AG04450 (cell line): ENCODE data around the gene ATP6V1D. TPM values are rescaled to one million over a fixed set of nuclear protein-coding genes. Genes with fewer than 3 reads are reported as not detected.
"Not testable (repeated sequence)": the region's sequence is repeated elsewhere in the genome, so short reads cannot be mapped to it uniquely, and the experiment has no call there.

Source experiments
- CTCF ChIA-PET: fragments of 300-600, 350-600 bp; formaldehyde crosslinking; extraction: SDS; loops from one replicate; lab custom pipeline; 2022; ENCODE audit warnings: antibody characterized with exemption, inconsistent platforms; lab: Charles Lee
- POLR2A ChIA-PET: fragments of 350-600 bp; formaldehyde crosslinking; extraction: SDS; loops from one replicate; lab custom pipeline; 2021; ENCODE audit warnings: antibody characterized with exemption, inconsistent platforms; lab: Yijun Ruan, JAX
- DNase-seq: peaks from one replicate; pipeline ENCODE4 v3.0.0-alpha.2; 2011; ENCODE audit warnings: low read depth, low spot score
- H3K27ac ChIP-seq: one replicate; pipeline ENCODE4 v1.5.1; 2012; ENCODE audit warnings: low read depth, low read length, control low read depth
- H3K27me3 ChIP-seq: one replicate; pipeline ENCODE4 v1.6.0; 2012; ENCODE audit warnings: low read length; ENCODE audit not compliant: control insufficient read depth, insufficient read depth
- H3K4me3 ChIP-seq: 2 replicates; pipeline ENCODE4 v1.5.1; 2011; ENCODE audit warnings: mild to moderate bottlenecking, low read depth, low read length, control low read depth
- H3K9me3 ChIP-seq: 2 replicates; pipeline ENCODE4 v1.5.1; 2012; ENCODE audit warnings: low read length; ENCODE audit not compliant: control insufficient read depth, insufficient read depth
- polyA plus RNA-seq: library from polyadenylated mRNA; depleted of rRNA; stranded (reverse); fragments of >200 nt; gene quantifications from 2 replicates; pipeline ENCODE4 v1.2.3, GENCODE V29; 2011
- TF ChIP-seq, protein P1 (sequence below): IDR thresholded peaks from 2 replicates; pipeline ENCODE4 v1.5.1; 2011; ENCODE audit warnings: low read depth, low read length, control low read depth, inconsistent platforms

The ATP6V1D gene
- polyA plus RNA-seq, 1 experiment: 107 TPM

DNA sequence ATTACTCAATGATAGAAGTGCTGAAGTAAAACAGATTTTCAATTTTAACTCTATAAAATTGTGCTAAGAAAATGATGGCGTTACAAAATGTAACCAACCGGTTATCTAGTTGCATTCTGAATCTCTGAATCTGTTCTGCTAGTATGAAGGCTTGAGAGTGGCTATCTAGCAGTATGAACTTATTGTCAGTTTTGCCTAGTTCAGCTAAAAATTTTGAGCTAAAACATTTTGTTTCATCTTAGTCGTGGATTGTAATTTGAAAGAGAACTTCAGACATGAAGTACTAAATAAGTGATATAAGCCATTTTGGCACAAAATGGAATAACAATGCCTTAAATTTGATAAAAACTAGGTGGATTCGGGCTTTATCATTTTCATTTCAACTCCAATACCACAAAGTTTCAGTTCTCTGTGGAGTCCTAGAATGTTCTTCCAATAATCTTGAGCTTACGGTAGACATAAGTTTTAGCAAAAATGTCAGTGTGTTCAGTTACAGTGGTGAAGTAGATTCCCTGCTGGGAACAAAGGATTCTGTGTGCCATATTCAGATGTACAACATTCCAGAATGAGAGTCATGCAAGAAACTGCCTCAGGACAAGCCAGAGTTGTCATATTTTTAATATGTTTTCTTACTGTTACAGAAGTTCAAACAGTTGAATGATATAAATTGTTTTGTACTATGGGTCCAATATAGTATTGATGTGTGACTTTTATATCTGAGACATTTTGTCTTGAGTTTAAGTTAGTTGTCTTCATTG, 28.1 kb downstream of the ATP6V1D start:
- Histone ChIP-seq H3K4me3 (no peak overlapping the region), H3K27me3 (no peaks in the 10 kb centered on the region), H3K9me3 (no peaks in the 10 kb centered on the region), H3K27ac (no peak overlapping the region)
- TF ChIP-seq, protein P1, sequence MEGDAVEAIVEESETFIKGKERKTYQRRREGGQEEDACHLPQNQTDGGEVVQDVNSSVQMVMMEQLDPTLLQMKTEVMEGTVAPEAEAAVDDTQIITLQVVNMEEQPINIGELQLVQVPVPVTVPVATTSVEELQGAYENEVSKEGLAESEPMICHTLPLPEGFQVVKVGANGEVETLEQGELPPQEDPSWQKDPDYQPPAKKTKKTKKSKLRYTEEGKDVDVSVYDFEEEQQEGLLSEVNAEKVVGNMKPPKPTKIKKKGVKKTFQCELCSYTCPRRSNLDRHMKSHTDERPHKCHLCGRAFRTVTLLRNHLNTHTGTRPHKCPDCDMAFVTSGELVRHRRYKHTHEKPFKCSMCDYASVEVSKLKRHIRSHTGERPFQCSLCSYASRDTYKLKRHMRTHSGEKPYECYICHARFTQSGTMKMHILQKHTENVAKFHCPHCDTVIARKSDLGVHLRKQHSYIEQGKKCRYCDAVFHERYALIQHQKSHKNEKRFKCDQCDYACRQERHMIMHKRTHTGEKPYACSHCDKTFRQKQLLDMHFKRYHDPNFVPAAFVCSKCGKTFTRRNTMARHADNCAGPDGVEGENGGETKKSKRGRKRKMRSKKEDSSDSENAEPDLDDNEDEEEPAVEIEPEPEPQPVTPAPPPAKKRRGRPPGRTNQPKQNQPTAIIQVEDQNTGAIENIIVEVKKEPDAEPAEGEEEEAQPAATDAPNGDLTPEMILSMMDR: no peak
- ChIA-PET POLR2A (interaction anchor here (1.3 kb wide), 1 partner anchor 28 kb away, joined by 3 read pairs; the partner anchor contains the start of genes ATP6V1D and EIF2S1), CTCF (interaction anchor here (1.5 kb wide), 1 partner anchor 373 kb away, joined by 3 read pairs; no protein-coding TSS in a partner anchor)
- no peak for DNase-seq

DNA sequence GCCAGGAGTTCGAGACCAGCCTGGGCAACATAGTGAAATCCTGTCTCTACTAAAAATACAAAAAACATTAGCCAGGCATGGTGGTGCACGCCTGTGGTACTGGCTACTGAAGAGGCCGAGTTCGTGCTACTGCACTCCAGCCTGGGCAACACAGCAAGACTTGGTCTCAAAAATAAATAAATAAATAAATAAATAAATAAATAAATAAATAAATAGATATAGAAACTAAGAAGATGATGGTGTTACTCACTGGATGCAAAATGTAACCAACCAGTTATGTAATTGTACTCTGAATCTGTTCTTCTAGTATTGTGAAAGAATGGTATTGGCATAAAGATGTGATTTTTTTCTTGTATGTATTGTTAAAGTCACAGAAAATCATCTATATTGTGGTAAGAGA, 29.9 kb downstream of the ATP6V1D start:
- H3K27me3 ChIP-seq, DNase-seq, H3K4me3 ChIP-seq, POLR2A ChIA-PET, H3K27ac ChIP-seq, CTCF ChIA-PET, H3K9me3 ChIP-seq: not testable (repeated sequence)

DNA sequence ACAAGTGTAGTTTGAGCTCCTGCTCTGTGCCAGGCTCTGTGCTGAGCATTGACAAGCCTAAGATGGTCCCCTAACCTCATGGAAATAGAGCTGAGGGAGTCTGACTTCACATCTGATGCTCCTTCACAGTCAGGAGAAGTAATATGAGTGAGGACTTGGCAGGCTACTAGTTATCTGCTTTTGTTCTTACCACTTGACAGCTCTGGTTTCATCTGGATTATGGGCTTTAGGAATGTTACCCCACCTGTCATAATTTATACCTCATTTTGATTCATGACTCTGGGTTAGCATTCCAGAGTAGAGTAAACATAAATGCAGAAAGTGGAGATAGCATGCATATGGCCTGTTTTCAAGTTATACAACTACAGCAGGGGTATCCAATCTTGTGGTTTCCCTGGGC, 40.5 kb downstream of the ATP6V1D start:
- DNase-seq: no peak
- ChIA-PET CTCF (interaction anchor here (0.6 to 3.4 kb wide), 4 partner anchors 16 to 153 kb away, joined by 3 to 12 read pairs (median 6); partner anchors contain the start of genes ATP6V1D and EIF2S1), POLR2A (interaction anchor here (0.7 kb wide), 1 partner anchor 22 kb away, joined by 4 read pairs; no protein-coding TSS in a partner anchor)
- Histone ChIP-seq H3K27me3 (no peaks in the 10 kb centered on the region), H3K9me3 (no peaks in the 10 kb centered on the region), H3K27ac (no peak overlapping the region), H3K4me3 (no peak overlapping the region)
- TF ChIP-seq, protein P1: no peak

DNA sequence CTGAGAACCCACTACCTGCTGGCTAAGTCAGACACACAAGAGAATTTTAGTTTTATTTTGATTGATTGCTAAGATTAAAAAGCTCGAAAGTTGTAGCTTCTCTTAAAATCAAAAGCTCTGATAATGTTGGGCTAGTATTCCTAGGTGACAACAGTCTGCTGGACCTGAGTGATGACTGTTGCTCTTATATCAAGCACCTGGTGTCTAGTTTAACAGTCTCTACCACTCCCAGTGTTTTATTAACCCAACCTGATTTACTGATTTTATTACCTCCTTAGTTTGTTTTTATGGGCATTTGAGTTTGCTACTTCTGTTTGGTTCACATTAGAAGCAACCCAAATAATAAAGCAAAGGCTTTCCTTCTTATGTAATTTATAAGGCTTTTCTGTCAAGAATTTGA, 41.8 kb downstream of the ATP6V1D start:
- Histone ChIP-seq H3K27me3 (no peaks in the 10 kb centered on the region), H3K4me3 (no peak overlapping the region), H3K9me3 (no peaks in the 10 kb centered on the region), H3K27ac (no peak overlapping the region)
- POLR2A ChIA-PET: no interaction called here
- CTCF ChIA-PET: interaction anchor here (0.6 to 3.4 kb wide), 3 partner anchors 32 to 80 kb away, joined by 4 to 12 read pairs (median 7); partner anchors contain the start of genes ATP6V1D and EIF2S1
- no peak for DNase-seq
- TF ChIP-seq, protein P1: no peak

DNA sequence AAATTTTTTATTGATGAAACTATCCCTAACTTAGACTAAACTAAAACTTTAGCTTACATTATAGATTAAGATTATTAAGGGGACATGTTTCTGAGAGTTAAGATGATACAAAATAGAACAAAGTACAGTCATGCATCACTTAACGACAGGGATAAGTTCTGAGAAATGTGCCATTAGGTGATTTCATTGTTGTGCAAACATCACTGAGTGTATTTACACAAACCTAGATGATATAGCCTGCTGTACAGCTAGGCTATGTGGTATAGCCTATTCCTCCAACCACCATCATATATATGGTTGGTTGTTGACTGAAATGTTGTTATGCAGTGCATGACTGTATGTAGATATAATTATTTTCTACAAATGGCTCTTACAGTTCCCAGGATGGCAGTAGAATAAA, 46.5 kb downstream of the ATP6V1D start:
- TF ChIP-seq, protein P1: no peak
- H3K4me3 ChIP-seq: no peak overlapping the region
- no peaks in the 10 kb centered on the region for H3K9me3 ChIP-seq
- no peak for DNase-seq
- ChIA-PET CTCF (no interaction called here), POLR2A (no interaction called here)
- no peak overlapping the region for H3K27ac ChIP-seq
- no peaks in the 10 kb centered on the region for H3K27me3 ChIP-seq
